HG02798 (cell line): Measurements from ENCODE around the gene DCP1B.

Source experiments
- ATAC-seq: cut with Tn5 transposase; IDR thresholded peaks from one replicate; pipeline ENCODE4 v1.9.1; 2021; ENCODE audit warnings: mild to moderate bottlenecking; ENCODE audit not compliant: unreplicated experiment, poor library complexity

DCP1B gene

GRCh38 chr12:2004113-2004929 is at the start of gene DCP1B:
Gene DCP1B, minus strand, starts transcription at chr12:2004457. Its CDS starts 26 bp downstream, at chr12:2004431.
- peak; percentile 98 for ATAC-seq

- ATAC-seq: no peak
Measured at GRCh38 chr12:2053691-2054090, 49.4 kb upstream of the DCP1B start.

- no peak for ATAC-seq
Measured at GRCh38 chr12:2052826-2053678, 48.8 kb upstream of the DCP1B start, which contains the start of gene CACNA1C. Gene CACNA1C, plus strand, starts transcription at chr12:2052987. Its CDS starts 576 bp downstream, at chr12:2053563.

- no peak for ATAC-seq
Measured at GRCh38 chr12:2051700-2052621, 47.7 kb upstream of the DCP1B start.

- no peak for ATAC-seq
Measured at GRCh38 chr12:2049604-2050540, 45.6 kb upstream of the DCP1B start.

- ATAC-seq: no peak
Measured at GRCh38 chr12:2047752-2048151, 43.5 kb upstream of the DCP1B start.

- ATAC-seq: no peak
Measured at GRCh38 chr12:2046957-2047356, 42.7 kb upstream of the DCP1B start.

GRCh38 chr12:2044165-2044564 is 39.9 kb upstream of the DCP1B start:
- ATAC-seq: no peak

GRCh38 chr12:2043054-2043453 is 38.8 kb upstream of the DCP1B start:
- no peak for ATAC-seq

GRCh38 chr12:2039034-2039433 is 34.8 kb upstream of the DCP1B start:
- no peak for ATAC-seq

- no peak for ATAC-seq
Measured at GRCh38 chr12:2035431-2036055, 31.3 kb upstream of the DCP1B start.

GRCh38 chr12:2034633-2035430 is 30.6 kb upstream of the DCP1B start:
- peak; percentile 83 for ATAC-seq

GRCh38 chr12:2032506-2032905 is 28.2 kb upstream of the DCP1B start:
- ATAC-seq: no peak

- no peak for ATAC-seq
Measured at GRCh38 chr12:2029851-2030250, 25.6 kb upstream of the DCP1B start.

- ATAC-seq: no peak
Measured at GRCh38 chr12:2027351-2027750, 23.1 kb upstream of the DCP1B start.

- no peak for ATAC-seq
Measured at GRCh38 chr12:2023365-2023764, 19.1 kb upstream of the DCP1B start.

GRCh38 chr12:2020511-2020910 is 16.3 kb upstream of the DCP1B start:
- ATAC-seq: no peak

GRCh38 chr12:2019126-2019525 is 14.9 kb upstream of the DCP1B start:
- no peak for ATAC-seq
